Activated CD4-positive, CD25-positive, alpha-beta regulatory T cell (primary cell): Measurements from ENCODE around the gene MLN.
"Not testable (repeated sequence)": the region's sequence is repeated elsewhere in the genome, so short reads cannot be mapped to it uniquely, and the experiment has no call there.

Source experiments
- DNase-seq, 4 experiments: peaks; one replicate each; lab custom pipeline; 2025; lab: John Stamatoyannopoulos, UW

MLN gene

GRCh38 chr6:33834401-33835392 is 30.9 kb upstream of the MLN start:
- DNase-seq, result no peak

- DNase-seq, result no peak
These were observed 29.8 kb upstream of the MLN start for GRCh38 chr6:33833599-33833998.

- not testable (repeated sequence) for DNase-seq
These were observed 29.0 kb upstream of the MLN start for GRCh38 chr6:33832831-33833230.

GRCh38 chr6:33831725-33832124 is 27.9 kb upstream of the MLN start:
- DNase-seq, result not testable (repeated sequence)

GRCh38 chr6:33830635-33831240 is 26.9 kb upstream of the MLN start:
- no peak for DNase-seq

- no peak for DNase-seq
These were observed 25.2 kb upstream of the MLN start for GRCh38 chr6:33828764-33829731.

- no peak for DNase-seq
These were observed 24.6 kb upstream of the MLN start for GRCh38 chr6:33828452-33828763.

GRCh38 chr6:33827546-33828451 is 24.0 kb upstream of the MLN start:
- DNase-seq, result no peak

GRCh38 chr6:33826537-33826936 is 22.7 kb upstream of the MLN start:
- DNase-seq, result no peak

GRCh38 chr6:33824461-33825154 is 20.8 kb upstream of the MLN start:
- DNase-seq, result no peak

- DNase-seq, result no peak
These were observed 20.0 kb upstream of the MLN start for GRCh38 chr6:33823806-33824205.

- no peak for DNase-seq
These were observed 19.0 kb upstream of the MLN start for GRCh38 chr6:33822575-33823395.

GRCh38 chr6:33820784-33821520 is 17.1 kb upstream of the MLN start:
- no peak for DNase-seq

GRCh38 chr6:33820243-33820642 is 16.4 kb upstream of the MLN start:
- DNase-seq, result no peak

- no peak for DNase-seq
These were observed 15.2 kb upstream of the MLN start for GRCh38 chr6:33819021-33819420.

- no peak for DNase-seq
These were observed 14.5 kb upstream of the MLN start for GRCh38 chr6:33818293-33818692.

- DNase-seq, result no peak
These were observed 13.7 kb upstream of the MLN start for GRCh38 chr6:33817489-33817888.

- DNase-seq, result no peak
These were observed 13.1 kb upstream of the MLN start for GRCh38 chr6:33816911-33817310.

- DNase-seq, result no peak
These were observed 12.1 kb upstream of the MLN start for GRCh38 chr6:33815854-33816253.
